ENCODE data around the gene CAPZA1. TPM values are rescaled to one million over a fixed set of nuclear protein-coding genes. Genes with fewer than 3 reads are reported as not detected.

CAPZA1 gene
- total and polyA plus RNA-seq, 2 of the 8 experiments (the other 6 are each of a cell fraction or from before 2014, with no cell fraction given) = 48.9 to 107 TPM

GRCh38 chr1:112713466-112714312 is 94.1 kb downstream of the CAPZA1 start:
- ChIA-PET POLR2A (ENCODE audit: partially characterized antibody) (interaction anchor here (0.7 to 4.3 kb wide), 10 partner anchors 9 to 359 kb away, joined by 3 to 32 read pairs (median 4); partner anchors contain the start of genes LRIG2, MOV10 and WNT2B), CTCF (ENCODE audit: partially characterized antibody) (interaction anchor here (0.8 to 14.2 kb wide), 8 partner anchors 10 to 323 kb away, joined by 3 to 547 read pairs (median 8); partner anchors contain the start of gene MOV10)
- Histone ChIP-seq H4K91ac (replicated peaks; ENCODE audit: insufficient read length, low read length) (peak overlapping the region; percentile 41), H4K20me1 (replicated peaks in 1 of 2; ENCODE audit: control insufficient read depth in 1 of 2, insufficient read depth in 2 of 2, low read length in 2 of 2) (peaks cover 0 to 8% of the 10 kb centered on the region in 2 experiments), H3K4me3 (ENCODE audit: extremely low read depth in 1 of 4, insufficient read depth in 2 of 4, low read depth in 3 of 4, low read length in 4 of 4) (peak overlapping the region; percentile 59 to 81 (median 68)), H3K27ac (ENCODE audit: low read depth, low read length) (no peak overlapping the region), H3K79me1 (ENCODE audit: low read depth, low read length) (no peaks in the 10 kb centered on the region), H3K27me3 (replicated peaks in 1 of 4; ENCODE audit: control insufficient read depth in 3 of 4, extremely low read depth in 1 of 4, insufficient read depth in 3 of 4, low read length in 3 of 4) (peaks cover 0 to 15% (median 7%) of the 10 kb centered on the region in 4 experiments; a peak in 4 of 7 replicates), H3K4ac (replicated peaks; ENCODE audit: insufficient read length, low read depth, low read length) (no peak overlapping the region), H3K23ac (ENCODE audit: insufficient read length) (no peak overlapping the region), H2BK120ac (replicated peaks; ENCODE audit: low read depth, low read length) (no peak overlapping the region), H4K8ac (ENCODE audit: extremely low read depth, insufficient read depth, low read length) (no peak overlapping the region; the same call in 1 of the 2 replicates), H3K4me1 (replicated peaks in 1 of 4; ENCODE audit: control insufficient read depth in 3 of 4, insufficient read depth in 4 of 4, low read length in 3 of 4) (peaks cover 0 to 20% (median 13%) of the 10 kb centered on the region in 4 experiments; a peak in 6 of 7 replicates), H2BK5ac (ENCODE audit: low read depth, low read length) (no peak overlapping the region; the same call in 1 of the 2 replicates), H3K36me3 (ENCODE audit: control insufficient read depth in 2 of 4, insufficient read depth in 4 of 4, low read length in 3 of 4) (peaks cover 0 to 5% (median 3%) of the 10 kb centered on the region in 4 experiments; a peak in 4 of 8 replicates), H3K9ac (replicated peaks in 1 of 4; ENCODE audit: extremely low read depth in 1 of 4, low read depth in 3 of 4, low read length in 3 of 4) (no peak overlapping the region), H3K23me2 (ENCODE audit: low read depth, low read length) (peaks cover 14% of the 10 kb centered on the region), H3K79me2 (ENCODE audit: control insufficient read depth in 1 of 2, insufficient read depth in 2 of 2, low read length in 2 of 2) (no peaks in the 10 kb centered on the region), H3K9me3 (ENCODE audit: insufficient read depth in 2 of 2, low read depth in 1 of 2, low read length in 1 of 2) (no peaks in the 10 kb centered on the region), H2AK5ac (ENCODE audit: low read depth, low read length) (no peak overlapping the region), H3K56ac (replicated peaks; ENCODE audit: insufficient read length, low read depth, low read length) (no peak overlapping the region), H2BK12ac (ENCODE audit: low read depth, low read length) (no peak overlapping the region), H3K18ac (ENCODE audit: extremely low read depth, low read length) (peak overlapping the region; percentile 15; the same call in 1 of the 2 replicates), H2BK20ac (ENCODE audit: low read length) (no peak overlapping the region), H3K14ac (ENCODE audit: insufficient read length) (no peak overlapping the region), H2AFZ (ENCODE audit: low read length) (no peak overlapping the region), H3K4me2 (ENCODE audit: insufficient read depth in 1 of 2, low read depth in 2 of 2, low read length in 2 of 2) (peak overlapping the region; percentile 75 to 82), H2BK15ac (ENCODE audit: low read length) (0 out of 2 replicates have a peak overlapping the region, but pooled peaks have one; percentile 22), H4K5ac (ENCODE audit: insufficient read length, low read depth, low read length) (no peak overlapping the region)
- no peak for DNase-seq (ENCODE audit: low read depth in 1 of 2, low spot score in 2 of 2)
- TF ChIP-seq SP1 (IDR thresholded peaks at IDR 0.05; ENCODE audit: low read depth, low read length) (no peak), ASH2L (IDR thresholded peaks at IDR 0.05; ENCODE audit: low read length) (no peak), ATF2 (IDR thresholded peaks at IDR 0.05; ENCODE audit: low read length) (no peak)
- FAIRE-seq = no peak
- 40% methylated on average over 14 of the region's 14 CpGs; no CpG with 5 or more reads in 1 of the 2 experiments for WGBS, 2 experiments (ENCODE audit: extremely low coverage in 1 of 2, insufficient coverage in 1 of 2, insufficient read length in 1 of 2, insufficient replicate concordance in 2 of 2, low coverage in 1 of 2, low lambda C conversion rate in 2 of 2, missing lambda C conversion rate in 1 of 2)
